Right cardiac atrium (tissue), 5 donors: Measurements from ENCODE around the gene NPFFR1. TPM values are rescaled to one million over a fixed set of nuclear protein-coding genes. Genes with fewer than 3 reads are reported as not detected.
A peak's percentile ranks its signal among the peaks of the same experiment; 100 is the strongest.

Experiments
- ATAC-seq, 2 donors: fragments of 200-7000 bp; cut with Tn5 transposase; one replicate each; pipeline versions ENCODE4 v1.8.0 to v1.9.1; 2020; ENCODE audit warnings: moderate library complexity in 2 of 2, mild to moderate bottlenecking in 1 of 2
- DNase-seq, 3 donors: peaks; one replicate each; pipeline ENCODE4 v3.0.0-alpha.2; 2020
- H3K27ac ChIP-seq: one replicate; pipeline ENCODE4 v1.5.1; 2013; ENCODE audit warnings: mild to moderate bottlenecking, low read length, control low read depth, moderate library complexity
- H3K27me3 ChIP-seq: one replicate; pipeline ENCODE4 v1.6.1; 2013; ENCODE audit not compliant: control insufficient read depth, insufficient read depth
- H3K4me1 ChIP-seq: one replicate; pipeline ENCODE4 v1.6.1; 2013; ENCODE audit warnings: low read length; ENCODE audit not compliant: control insufficient read depth, insufficient read depth
- H3K4me3 ChIP-seq: one replicate; pipeline ENCODE4 v1.5.1; 2013; ENCODE audit warnings: low read length, control low read depth
- H3K9me3 ChIP-seq: one replicate; pipeline ENCODE4 v1.6.1; 2013; ENCODE audit warnings: low read length; ENCODE audit not compliant: control insufficient read depth
- WGBS: extraction: QIAGEN DNeasy Blood & Tissue Kit; methylation state at CpG from one replicate; pipeline ENCODE4 v1.1.7; 2013; 5-methylcytosine and 5-hydroxymethylcytosine counted together
- intact Hi-C, 4 donors: fragments of 100-400 bp; cut with DNase I; formaldehyde crosslinking; loops; one replicate each; pipeline versions ENCODE4 v1.11.0 to v1.14.0; 2022 to 2023
- long read RNA-seq, 4 donors: library from polyadenylated mRNA; unstranded; transcript quantifications; one replicate each; pipeline ENCODE4 v2.0.0, GENCODE V29; 2020 to 2021
- polyA plus RNA-seq: library from polyadenylated mRNA; stranded (reverse); fragments of 200-250 nt; gene quantifications from one replicate; pipeline ENCODE4 v1.2.3, GENCODE V29; 2013
- total RNA-seq, 4 donors: library from RNA; stranded (reverse); fragmentation: NEBNext Ultra II Directional; extraction: Animal tissue kit (Norgen Biotek cat#: 25700); gene quantifications; one replicate each; pipeline ENCODE4 v1.2.1, GENCODE V29; 2021
- donor health status: healthy with polysubstance abuse.
- donor health status: DM: no; HTN: yes; CAD: no.
- donor health status: DM: no; HTN: no; CAD: no.
- donor health status: DM: no; HTN: yes; CAD: no; lungs with severe emphysema.
- donor health status: DM: yes; HTN: yes; CAD: no.

Gene NPFFR1
- total RNA-seq (under 1 TPM in 1 of 4 donors, not detected in 3; 0.03 TPM), polyA plus RNA-seq (0.02 TPM)
- long read RNA-seq, donor 1, result 0 reads
- long read RNA-seq, donor 2, result 0 reads
- long read RNA-seq, donor 3, result 0 reads
- long read RNA-seq, donor 4, result 0 reads

GRCh38 chr10:70283445-70284399, at the start of gene NPFFR1:
TSS of gene NPFFR1 (minus strand) at chr10:70284004. CDS start at chr10:70283676, 328 bp downstream.
- ATAC-seq (peak; percentile 66 to 68), DNase-seq (peak in 1 of 3 donors; percentile 63)
- no peak within 1 kb of the TSS for H3K27ac ChIP-seq
- H3K4me3 ChIP-seq, result peak within 1 kb of the TSS; percentile 50
- H3K9me3 ChIP-seq, result no peaks in the 10 kb centered on the region
- no peaks in the 10 kb centered on the region for H3K27me3 ChIP-seq
- intact Hi-C loops, result no loop called here
- 12% methylated on average over 61 of the region's 63 CpGs for WGBS
- H3K4me1 ChIP-seq, result peaks cover 2% of the 10 kb centered on the region

DNA sequence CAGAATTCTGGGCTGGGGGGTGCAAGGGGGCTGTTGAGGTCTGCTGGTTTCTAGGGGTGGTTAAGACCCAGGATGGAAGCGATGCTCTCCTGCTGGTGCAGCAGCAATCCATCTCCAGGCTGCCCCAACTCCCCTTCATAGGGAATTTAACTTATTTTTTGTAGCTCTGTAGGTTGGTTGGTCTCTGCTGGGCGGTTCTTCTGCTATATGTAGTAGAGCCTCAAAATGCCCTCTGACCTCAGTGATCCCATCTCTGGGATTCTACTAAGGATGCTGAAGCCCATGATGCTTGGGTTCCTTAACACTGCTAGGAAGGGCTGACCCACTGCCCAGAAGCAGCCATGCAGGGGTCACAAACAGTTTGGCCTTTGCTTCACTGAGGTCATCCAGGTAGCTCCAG, 49.5 kb upstream of the NPFFR1 start:
- Histone ChIP-seq H3K9me3 (no peaks in the 10 kb centered on the region), H3K4me1 (peaks cover 11% of the 10 kb centered on the region), H3K4me3 (no peak overlapping the region), H3K27me3 (no peaks in the 10 kb centered on the region), H3K27ac (no peak overlapping the region)
- intact Hi-C loops, result no loop called here
- ATAC-seq (no peak), DNase-seq (no peak)
- WGBS, result 98% methylated on average over 2 of the region's 2 CpGs

DNA sequence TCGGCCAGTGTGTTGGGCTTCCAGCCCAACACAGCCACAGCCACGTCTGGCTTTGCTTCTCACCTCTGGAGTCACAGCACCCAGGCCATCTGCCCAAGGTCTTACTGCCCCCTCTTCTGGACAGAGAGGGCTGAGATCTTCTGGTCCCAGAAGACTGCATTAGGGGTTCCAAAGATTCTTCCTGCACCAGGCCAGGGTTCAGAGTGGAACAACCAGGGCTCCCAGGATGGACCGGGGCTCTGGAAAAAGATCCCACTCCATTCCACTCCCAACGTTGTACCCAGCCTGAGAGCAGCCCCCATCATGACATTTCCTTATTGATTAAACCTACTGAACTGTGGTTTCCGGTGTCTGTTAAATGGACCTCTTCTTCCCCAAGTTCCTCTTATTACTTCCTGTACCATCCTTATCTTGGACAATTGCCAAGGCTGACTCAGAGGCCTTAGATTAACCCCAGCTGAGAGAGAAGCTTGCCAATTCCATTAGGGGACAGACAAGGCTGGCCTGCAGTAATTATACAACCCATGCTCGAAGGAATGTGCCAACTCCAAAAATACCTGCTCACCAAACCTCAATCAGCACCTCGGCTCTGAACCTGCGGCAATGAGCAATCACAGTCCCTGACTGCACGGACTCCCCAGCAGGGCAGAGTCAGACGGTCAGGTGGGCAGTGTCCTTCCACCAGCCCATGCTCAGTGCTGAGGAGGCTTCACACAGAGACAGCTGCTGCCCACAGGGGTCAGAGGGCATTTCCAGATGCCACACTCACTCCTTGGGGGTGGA, 47.9 kb upstream of the NPFFR1 start:
- Histone ChIP-seq H3K27me3 (no peaks in the 10 kb centered on the region), H3K4me3 (no peak overlapping the region), H3K9me3 (no peaks in the 10 kb centered on the region), H3K27ac (peak overlapping the region; percentile 73), H3K4me1 (peaks cover 11% of the 10 kb centered on the region)
- intact Hi-C loops, result no loop called here
- 20% methylated on average over 10 of the region's 10 CpGs for WGBS
- ATAC-seq (peak; percentile 81 to 89), DNase-seq (peak in 2 of 3 donors; percentile 36 to 66)

GRCh38 chr10:70331160-70331485, 47.3 kb upstream of the NPFFR1 start:
- ATAC-seq (no peak), DNase-seq (no peak)
- no peak overlapping the region for H3K4me3 ChIP-seq
- H3K9me3 ChIP-seq, result no peaks in the 10 kb centered on the region
- H3K27ac ChIP-seq, result no peak overlapping the region
- H3K4me1 ChIP-seq, result peaks cover 11% of the 10 kb centered on the region
- WGBS, result 62% methylated on average over 2 of the region's 2 CpGs
- intact Hi-C loops, result no loop called here
- H3K27me3 ChIP-seq, result no peaks in the 10 kb centered on the region

DNA sequence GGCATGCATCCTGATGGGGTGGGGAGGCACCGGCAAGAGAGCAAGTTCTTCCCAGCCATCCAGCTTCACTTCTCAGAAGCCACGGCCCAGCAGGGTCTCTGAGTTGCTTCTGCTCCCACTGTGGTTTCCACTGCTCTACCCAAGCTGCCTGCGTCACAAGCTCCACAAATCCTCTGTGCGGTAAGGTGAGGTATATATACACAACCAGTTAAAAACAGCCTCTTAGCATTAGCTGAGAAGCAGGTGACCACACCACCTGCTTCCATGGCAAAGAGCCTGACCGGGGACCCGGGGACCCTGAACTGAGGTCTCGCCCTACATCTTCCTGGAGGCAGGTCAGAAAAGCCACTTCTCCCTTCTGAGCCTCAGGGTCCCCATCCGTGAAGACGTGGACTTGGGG, 46.9 kb upstream of the NPFFR1 start:
- DNase-seq (no peak), ATAC-seq (no peak)
- Histone ChIP-seq H3K27ac (no peak overlapping the region), H3K9me3 (no peaks in the 10 kb centered on the region), H3K4me3 (no peak overlapping the region), H3K27me3 (no peaks in the 10 kb centered on the region), H3K4me1 (peaks cover 11% of the 10 kb centered on the region)
- WGBS, result 85% methylated on average over 9 of the region's 9 CpGs
- intact Hi-C loops, result no loop called here

GRCh38 chr10:70328967-70329366, 45.2 kb upstream of the NPFFR1 start:
- WGBS, result 65% methylated on average over 4 of the region's 4 CpGs
- no peak overlapping the region for H3K4me3 ChIP-seq
- H3K27me3 ChIP-seq, result no peaks in the 10 kb centered on the region
- DNase-seq (no peak), ATAC-seq (no peak)
- H3K4me1 ChIP-seq, result peaks cover 8% of the 10 kb centered on the region
- no peaks in the 10 kb centered on the region for H3K9me3 ChIP-seq
- no peak overlapping the region for H3K27ac ChIP-seq
- intact Hi-C loops, result no loop called here

GRCh38 chr10:70328018-70328417, 44.2 kb upstream of the NPFFR1 start:
- 96% methylated on average over 4 of the region's 4 CpGs for WGBS
- intact Hi-C loops, result no loop called here
- H3K4me3 ChIP-seq, result no peak overlapping the region
- no peak for DNase-seq
- H3K27me3 ChIP-seq, result no peaks in the 10 kb centered on the region
- no peak overlapping the region for H3K27ac ChIP-seq
- peaks cover 11% of the 10 kb centered on the region for H3K4me1 ChIP-seq
- H3K9me3 ChIP-seq, result no peaks in the 10 kb centered on the region
- no peak for ATAC-seq

- no peaks in the 10 kb centered on the region for H3K27me3 ChIP-seq
- 85% methylated on average over 10 of the region's 10 CpGs for WGBS
- H3K4me1 ChIP-seq, result peaks cover 10% of the 10 kb centered on the region
- DNase-seq, result peak in 1 of 3 donors; percentile 40
- no peak overlapping the region for H3K4me3 ChIP-seq
- intact Hi-C loops, result no loop called here
- ATAC-seq, result no peak
- no peaks in the 10 kb centered on the region for H3K9me3 ChIP-seq
- H3K27ac ChIP-seq, result no peak overlapping the region
These were observed 41.4 kb upstream of the NPFFR1 start for GRCh38 chr10:70324951-70325781.

GRCh38 chr10:70324339-70324861, 40.6 kb upstream of the NPFFR1 start:
- ATAC-seq, result peak; percentile 12 to 20
- no peaks in the 10 kb centered on the region for H3K9me3 ChIP-seq
- intact Hi-C loops, result no loop called here
- peak in 2 of 3 donors; percentile 55 to 70 for DNase-seq
- H3K27ac ChIP-seq, result no peak overlapping the region
- H3K4me3 ChIP-seq, result no peak overlapping the region
- peaks cover 10% of the 10 kb centered on the region for H3K4me1 ChIP-seq
- H3K27me3 ChIP-seq, result no peaks in the 10 kb centered on the region
- WGBS, result 55% methylated on average over 11 of the region's 11 CpGs

- intact Hi-C loops, result no loop called here
- peaks cover 10% of the 10 kb centered on the region for H3K4me1 ChIP-seq
- 83% methylated on average over 18 of the region's 18 CpGs for WGBS
These were observed 40.0 kb upstream of the NPFFR1 start for GRCh38 chr10:70323697-70324338.

More at GRCh38 chr10:70323697-70324338, 40.0 kb upstream of the NPFFR1 start:
- DNase-seq (peak in 1 of 3 donors; percentile 30), ATAC-seq (no peak)
- Histone ChIP-seq H3K9me3 (no peaks in the 10 kb centered on the region), H3K27me3 (no peaks in the 10 kb centered on the region), H3K27ac (no peak overlapping the region), H3K4me3 (no peak overlapping the region)
